Measurements from ENCODE around the gene MYLK.
"Not testable (repeated sequence)": the region's sequence is repeated elsewhere in the genome, so short reads cannot be mapped to it uniquely, and the experiment has no call there.

MYLK gene

DNA sequence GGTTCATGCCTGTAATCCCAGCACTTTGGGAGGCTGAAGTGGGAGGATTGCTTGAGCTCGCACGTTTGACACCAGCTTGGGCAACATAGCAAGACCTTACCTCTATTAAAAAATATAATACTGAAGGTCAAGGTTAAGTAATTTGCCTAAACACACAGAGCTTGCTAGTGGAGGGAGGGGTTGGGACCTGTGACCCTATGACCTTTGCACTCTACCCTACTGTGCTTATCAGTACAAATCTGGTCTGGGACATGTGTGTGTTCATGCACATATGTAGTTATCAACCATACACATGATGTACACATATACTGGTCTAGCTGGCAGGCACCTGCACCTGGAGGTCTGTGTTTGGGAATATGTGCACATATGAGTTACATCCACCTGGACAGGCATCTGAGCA, 181.4 kb downstream of the MYLK start:
- TF ChIP-seq, protein P1, sequence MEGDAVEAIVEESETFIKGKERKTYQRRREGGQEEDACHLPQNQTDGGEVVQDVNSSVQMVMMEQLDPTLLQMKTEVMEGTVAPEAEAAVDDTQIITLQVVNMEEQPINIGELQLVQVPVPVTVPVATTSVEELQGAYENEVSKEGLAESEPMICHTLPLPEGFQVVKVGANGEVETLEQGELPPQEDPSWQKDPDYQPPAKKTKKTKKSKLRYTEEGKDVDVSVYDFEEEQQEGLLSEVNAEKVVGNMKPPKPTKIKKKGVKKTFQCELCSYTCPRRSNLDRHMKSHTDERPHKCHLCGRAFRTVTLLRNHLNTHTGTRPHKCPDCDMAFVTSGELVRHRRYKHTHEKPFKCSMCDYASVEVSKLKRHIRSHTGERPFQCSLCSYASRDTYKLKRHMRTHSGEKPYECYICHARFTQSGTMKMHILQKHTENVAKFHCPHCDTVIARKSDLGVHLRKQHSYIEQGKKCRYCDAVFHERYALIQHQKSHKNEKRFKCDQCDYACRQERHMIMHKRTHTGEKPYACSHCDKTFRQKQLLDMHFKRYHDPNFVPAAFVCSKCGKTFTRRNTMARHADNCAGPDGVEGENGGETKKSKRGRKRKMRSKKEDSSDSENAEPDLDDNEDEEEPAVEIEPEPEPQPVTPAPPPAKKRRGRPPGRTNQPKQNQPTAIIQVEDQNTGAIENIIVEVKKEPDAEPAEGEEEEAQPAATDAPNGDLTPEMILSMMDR (IDR thresholded peaks at IDR 0.05; ENCODE audit: extremely low read depth, insufficient read depth, missing control alignments) = no peak

DNA sequence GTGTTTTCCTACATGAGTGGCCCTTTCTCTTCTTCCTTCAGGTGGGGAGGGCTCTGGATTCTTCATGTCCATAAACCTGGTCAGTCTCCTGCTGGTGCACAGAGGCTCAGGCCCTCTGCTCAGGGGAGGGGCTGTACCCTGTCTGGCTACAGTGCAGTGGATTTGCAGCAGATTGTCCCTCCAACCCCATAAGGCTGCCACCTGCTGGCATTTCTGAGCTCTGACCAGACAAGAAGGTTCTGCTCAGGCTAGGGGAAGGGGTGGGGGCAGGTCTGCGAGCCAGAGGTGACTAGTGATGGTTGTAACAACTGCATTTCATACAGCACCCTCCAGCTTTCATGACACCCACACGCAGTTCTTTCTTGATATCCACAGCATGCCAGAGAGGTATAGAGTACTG, 182.1 kb downstream of the MYLK start:
- TF ChIP-seq, protein P1 (IDR thresholded peaks at IDR 0.05; ENCODE audit: extremely low read depth, insufficient read depth, missing control alignments) = peak; percentile 50
- DNase-seq (ENCODE audit: low spot score); in situ Hi-C loops (cut with MboI; ENCODE audit: low pct_unique_long_range_greater_than_20kb, low sequenced_read_pairs, unreplicated experiment): not testable (repeated sequence)

More for the DNA sequence above, 181.4 kb downstream of the MYLK start:
- in situ Hi-C loops (cut with MboI; ENCODE audit: low pct_unique_long_range_greater_than_20kb, low sequenced_read_pairs, unreplicated experiment) = no loop called here
- DNase-seq (ENCODE audit: low spot score) = no peak

DNA sequence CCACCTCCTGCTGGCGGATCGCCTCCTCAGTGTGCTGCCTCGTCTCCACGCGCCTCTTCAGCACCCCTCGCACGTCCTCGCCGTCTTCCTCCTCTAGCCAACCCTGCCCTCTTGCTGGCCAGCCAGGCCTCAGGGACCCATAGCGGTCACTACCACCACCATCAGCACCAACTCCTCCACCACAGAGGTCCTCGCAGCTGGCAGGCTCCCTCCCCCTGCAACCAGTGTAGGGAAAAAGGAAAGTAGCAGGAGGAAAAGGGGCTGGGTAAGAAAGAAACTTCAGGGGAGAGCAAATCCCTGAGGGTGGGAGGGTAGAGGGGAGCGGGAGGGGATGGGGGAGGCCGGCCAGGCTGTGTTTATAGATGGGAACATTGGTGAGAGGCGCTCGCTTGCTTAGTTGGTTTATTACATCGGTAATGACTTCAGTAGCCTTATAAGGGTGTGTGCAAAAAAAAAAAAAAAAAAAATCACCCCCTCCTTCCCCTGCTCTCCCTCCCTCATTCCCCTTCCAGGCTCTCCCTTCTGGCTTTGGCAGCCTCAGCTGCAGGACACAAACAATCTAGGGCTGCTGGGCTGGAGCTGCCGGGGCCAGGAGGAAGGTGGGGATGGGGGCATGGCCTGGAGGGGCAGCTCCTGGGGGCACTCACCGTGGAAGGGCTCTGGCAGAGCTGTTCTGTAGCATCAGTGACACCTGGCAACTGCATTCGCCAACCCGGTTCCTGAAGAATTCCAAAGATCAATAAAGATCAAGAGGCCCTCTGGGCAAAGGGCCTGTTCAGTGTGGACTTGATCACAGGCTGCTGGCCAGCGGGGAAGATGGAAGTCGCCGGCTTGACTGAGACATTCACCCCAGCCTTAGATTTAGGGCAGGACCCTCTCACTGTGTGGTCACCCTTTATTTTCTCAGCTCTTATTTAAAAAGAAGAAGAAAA, 183.1 kb downstream of the MYLK start:
- in situ Hi-C loops (cut with MboI; ENCODE audit: low pct_unique_long_range_greater_than_20kb, low sequenced_read_pairs, unreplicated experiment) = no loop called here
- no peak for DNase-seq (ENCODE audit: low spot score)
- TF ChIP-seq, protein P1 (IDR thresholded peaks at IDR 0.05; ENCODE audit: extremely low read depth, insufficient read depth, missing control alignments) = no peak

DNA sequence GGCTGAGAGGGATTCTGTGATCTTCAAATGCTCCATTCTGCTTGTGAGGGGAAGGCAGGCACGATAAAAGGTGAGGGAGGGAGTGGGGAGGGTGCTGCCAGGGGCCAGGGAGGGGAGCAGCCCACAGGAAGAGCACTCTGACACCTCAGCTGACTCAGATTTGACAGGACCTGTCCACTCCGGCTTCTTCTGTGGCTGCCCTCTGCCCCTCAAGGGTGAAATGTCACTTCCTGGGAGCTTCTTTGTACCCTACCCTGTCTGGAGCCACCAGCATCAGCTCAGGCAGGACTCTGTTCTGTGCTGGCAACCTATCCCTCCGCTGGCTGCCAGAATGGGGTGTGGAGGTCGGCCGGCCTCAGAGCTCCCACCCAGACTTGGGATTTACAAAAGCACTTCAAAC, 185.3 kb downstream of the MYLK start:
- DNase-seq (ENCODE audit: low spot score) = no peak
- in situ Hi-C loops (cut with MboI; ENCODE audit: low pct_unique_long_range_greater_than_20kb, low sequenced_read_pairs, unreplicated experiment) = no loop called here

DNA sequence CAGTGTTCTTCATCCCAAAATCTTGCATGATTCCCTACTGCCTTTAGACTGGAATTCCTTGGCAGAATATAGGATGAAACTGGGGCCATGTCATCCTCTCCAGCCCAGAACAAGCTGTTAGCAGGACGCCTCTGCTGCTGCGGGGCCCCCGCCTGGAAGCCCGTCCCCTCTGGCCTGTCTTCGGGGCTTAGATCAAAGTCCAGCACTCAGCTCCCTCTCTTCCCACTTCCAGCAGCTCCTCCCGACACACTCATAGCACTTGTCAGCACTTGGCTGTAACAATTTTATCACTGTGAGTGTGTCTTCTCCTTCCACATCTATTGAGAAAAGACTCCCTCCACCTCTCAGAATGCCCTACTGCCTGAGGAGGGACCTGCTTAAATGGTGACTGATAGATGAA, 187.3 kb downstream of the MYLK start:
- TF ChIP-seq, protein P1 (IDR thresholded peaks at IDR 0.05; ENCODE audit: extremely low read depth, insufficient read depth, missing control alignments) = no peak
- in situ Hi-C loops (cut with MboI; ENCODE audit: low pct_unique_long_range_greater_than_20kb, low sequenced_read_pairs, unreplicated experiment) = no loop called here
- no peak for DNase-seq (ENCODE audit: low spot score)

More for the DNA sequence above, 185.3 kb downstream of the MYLK start:
- TF ChIP-seq, protein P1 (IDR thresholded peaks at IDR 0.05; ENCODE audit: extremely low read depth, insufficient read depth, missing control alignments) = no peak

DNA sequence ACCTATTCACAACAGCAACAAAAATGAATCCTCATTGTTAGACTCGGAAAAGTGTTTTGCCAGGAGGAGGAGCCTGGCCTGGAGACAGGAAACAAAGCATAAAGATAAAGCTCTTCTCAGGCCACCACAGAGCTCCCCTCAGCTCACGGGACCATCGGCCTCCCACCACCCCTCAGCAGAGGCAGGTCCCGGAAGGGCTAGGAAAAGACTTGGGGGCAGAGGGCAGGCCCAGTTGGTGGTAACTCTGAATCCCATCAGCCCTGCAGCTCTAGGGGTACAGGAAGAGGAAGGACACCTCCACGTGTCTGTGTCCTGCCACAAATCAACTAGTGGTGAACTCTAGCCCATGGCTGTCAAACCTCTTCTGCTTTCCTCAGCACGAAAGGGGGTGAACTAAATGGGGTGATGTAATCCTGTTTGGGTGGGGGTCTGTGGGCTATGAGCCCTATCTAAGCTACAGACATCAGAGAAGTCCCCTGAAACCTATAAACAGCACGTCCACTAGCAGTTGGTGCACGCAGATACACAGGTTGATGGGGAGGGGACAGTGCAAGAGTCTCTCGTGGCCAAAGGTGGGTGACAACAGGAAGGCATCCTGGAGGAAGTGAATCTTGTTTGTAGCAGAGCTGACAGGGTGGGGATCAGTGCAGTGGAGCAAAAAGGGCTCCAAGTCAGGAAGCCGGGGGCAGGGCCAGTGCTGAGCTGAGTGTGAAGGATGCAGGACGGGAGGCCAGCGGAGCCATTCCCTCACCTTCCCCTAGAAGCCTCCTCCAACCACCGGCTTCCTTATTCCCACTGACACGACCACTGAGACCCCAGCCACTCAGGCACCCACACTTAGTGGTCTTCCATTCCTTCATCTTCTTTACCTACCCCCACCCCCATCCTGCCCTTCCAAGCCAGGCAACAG, 188.1 kb downstream of the MYLK start:
- TF ChIP-seq, protein P1 (IDR thresholded peaks at IDR 0.05; ENCODE audit: extremely low read depth, insufficient read depth, missing control alignments) = no peak
- in situ Hi-C loops (cut with MboI; ENCODE audit: low pct_unique_long_range_greater_than_20kb, low sequenced_read_pairs, unreplicated experiment) = no loop called here
- no peak for DNase-seq (ENCODE audit: low spot score)

All from GM13977 (cell line).